KMS-11 (cell line): ENCODE data around the gene ZFYVE9.

Experiments used
- H2AFZ ChIP-seq: fragments of 200-600 bp; sonication (generic); 2 replicates; pipeline ENCODE4 v1.6.1; 2016; ENCODE audit warnings: antibody characterized with exemption, mixed run types, low read depth
- H3K27ac ChIP-seq: fragments of 200-600 bp; sonication (generic); 2 replicates; pipeline ENCODE4 v1.6.1; 2016; ENCODE audit warnings: mild to moderate bottlenecking, mixed run types
- H3K27me3 ChIP-seq: fragments of 200-600 bp; sonication (generic); 2 replicates; pipeline ENCODE4 v1.6.1; 2017; ENCODE audit warnings: mild to moderate bottlenecking, low read depth, mixed run types, moderate library complexity; ENCODE audit not compliant: insufficient read depth
- H3K36me3 ChIP-seq: fragments of 200-600 bp; sonication (generic); 2 replicates; pipeline ENCODE4 v1.6.1; 2017; ENCODE audit warnings: mild to moderate bottlenecking, mixed run types; ENCODE audit not compliant: insufficient read depth
- H3K4me1 ChIP-seq: fragments of 200-600 bp; sonication (generic); 2 replicates; pipeline ENCODE4 v1.6.1; 2016; ENCODE audit warnings: mild to moderate bottlenecking, low read depth, mixed run types; ENCODE audit not compliant: poor library complexity, severe bottlenecking
- H3K4me2 ChIP-seq: fragments of 200-600 bp; sonication (generic); 2 replicates; pipeline ENCODE4 v1.7.0; 2016; ENCODE audit warnings: mild to moderate bottlenecking, mixed run types
- H3K4me3 ChIP-seq: fragments of 200-600 bp; sonication (generic); IDR thresholded peaks from 2 replicates; pipeline ENCODE4 v1.6.1; 2017; ENCODE audit warnings: low read depth, low read length, mixed read lengths; ENCODE audit not compliant: insufficient read depth
- H3K79me2 ChIP-seq: fragments of 200-600 bp; sonication (generic); 2 replicates; pipeline ENCODE4 v1.6.1; 2016; ENCODE audit warnings: low read depth, mixed run types; ENCODE audit not compliant: insufficient read depth
- H3K9ac ChIP-seq: fragments of 200-600 bp; sonication (generic); 2 replicates; pipeline ENCODE4 v1.6.1; 2016; ENCODE audit warnings: mild to moderate bottlenecking, mixed run types
- H4K20me1 ChIP-seq: fragments of 200-600 bp; sonication (generic); 2 replicates; pipeline ENCODE4 v1.6.1; 2016; ENCODE audit warnings: mild to moderate bottlenecking, mixed run types; ENCODE audit not compliant: insufficient read depth
- TF ChIP-seq, protein P1 (sequence below): fragments of 200-600 bp; sonication (generic); conservative IDR thresholded peaks from 2 replicates; pipeline ENCODE4 v1.6.1; 2017; ENCODE audit warnings: low read depth, mild to moderate bottlenecking, antibody characterized with exemption, low read length, moderate library complexity, mixed read lengths

Gene ZFYVE9

DNA sequence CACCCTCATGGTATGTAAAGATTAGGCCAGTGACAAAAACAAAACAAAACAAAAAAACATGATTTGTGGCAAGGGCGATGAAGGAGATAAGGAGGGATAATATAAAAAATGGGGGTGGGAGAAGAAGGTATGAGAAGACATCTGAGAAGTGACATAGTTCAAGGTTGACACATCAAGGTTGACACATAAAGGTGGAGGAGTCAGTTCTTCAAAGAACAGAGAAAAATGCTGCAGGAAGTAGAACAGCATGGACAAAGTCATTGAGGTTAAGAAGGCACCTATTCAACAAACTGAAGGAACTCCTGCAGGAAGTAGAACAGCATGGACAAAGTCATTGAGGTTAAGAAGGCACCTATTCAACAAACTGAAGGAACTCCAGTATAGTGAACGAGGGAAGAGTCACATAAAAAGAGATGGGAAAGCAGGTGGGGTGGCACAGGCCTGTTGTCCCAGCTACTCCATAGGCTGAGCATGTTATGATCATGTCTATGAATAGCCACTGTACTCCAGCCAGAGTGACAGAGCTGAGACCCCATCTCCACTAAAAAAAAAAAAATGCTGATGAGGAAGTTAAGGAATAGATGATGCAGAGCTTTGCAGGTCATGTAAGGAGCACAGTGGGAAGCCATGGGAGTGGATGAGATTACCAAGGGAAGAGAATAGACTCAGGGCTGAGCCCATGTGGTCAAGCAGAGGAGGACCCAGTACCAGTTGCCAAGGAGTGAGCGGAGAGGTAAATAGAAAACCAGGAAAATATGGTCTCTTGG lies 101.5 kb downstream of the ZFYVE9 start:
- Histone ChIP-seq H3K27ac (no peak overlapping the region), H4K20me1 (no peaks in the 10 kb centered on the region)

DNA sequence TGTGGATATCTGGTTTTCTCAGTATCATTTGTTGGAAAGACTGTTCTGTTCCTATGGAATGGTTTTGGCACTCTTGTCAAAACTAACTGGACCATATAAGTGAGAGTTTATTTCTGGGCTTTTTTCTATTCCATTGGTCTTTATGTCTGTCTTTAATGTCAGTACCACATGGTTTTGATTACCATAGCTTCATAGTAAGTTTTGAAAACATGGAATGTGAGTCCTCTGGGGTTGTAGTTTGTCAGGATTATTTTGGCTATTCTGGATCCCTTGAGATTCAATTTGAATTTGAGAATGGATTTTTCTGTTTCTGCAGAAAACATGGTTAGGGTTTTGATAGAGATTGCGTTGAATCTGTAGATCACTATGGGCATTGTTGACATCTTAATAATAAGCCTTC lies 107.9 kb downstream of the ZFYVE9 start:
- H3K79me2 ChIP-seq, result no peaks in the 10 kb centered on the region

More for the DNA sequence above, 101.5 kb downstream of the ZFYVE9 start:
- Histone ChIP-seq H3K27me3 (no peaks in the 10 kb centered on the region), H3K4me3 (no peak overlapping the region), H2AFZ (no peak overlapping the region), H3K36me3 (no peaks in the 10 kb centered on the region), H3K9ac (no peak overlapping the region), H3K79me2 (no peaks in the 10 kb centered on the region), H3K4me1 (peaks cover 14% of the 10 kb centered on the region), H3K4me2 (no peak overlapping the region)
- TF ChIP-seq, protein P1, sequence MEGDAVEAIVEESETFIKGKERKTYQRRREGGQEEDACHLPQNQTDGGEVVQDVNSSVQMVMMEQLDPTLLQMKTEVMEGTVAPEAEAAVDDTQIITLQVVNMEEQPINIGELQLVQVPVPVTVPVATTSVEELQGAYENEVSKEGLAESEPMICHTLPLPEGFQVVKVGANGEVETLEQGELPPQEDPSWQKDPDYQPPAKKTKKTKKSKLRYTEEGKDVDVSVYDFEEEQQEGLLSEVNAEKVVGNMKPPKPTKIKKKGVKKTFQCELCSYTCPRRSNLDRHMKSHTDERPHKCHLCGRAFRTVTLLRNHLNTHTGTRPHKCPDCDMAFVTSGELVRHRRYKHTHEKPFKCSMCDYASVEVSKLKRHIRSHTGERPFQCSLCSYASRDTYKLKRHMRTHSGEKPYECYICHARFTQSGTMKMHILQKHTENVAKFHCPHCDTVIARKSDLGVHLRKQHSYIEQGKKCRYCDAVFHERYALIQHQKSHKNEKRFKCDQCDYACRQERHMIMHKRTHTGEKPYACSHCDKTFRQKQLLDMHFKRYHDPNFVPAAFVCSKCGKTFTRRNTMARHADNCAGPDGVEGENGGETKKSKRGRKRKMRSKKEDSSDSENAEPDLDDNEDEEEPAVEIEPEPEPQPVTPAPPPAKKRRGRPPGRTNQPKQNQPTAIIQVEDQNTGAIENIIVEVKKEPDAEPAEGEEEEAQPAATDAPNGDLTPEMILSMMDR, result no peak

DNA sequence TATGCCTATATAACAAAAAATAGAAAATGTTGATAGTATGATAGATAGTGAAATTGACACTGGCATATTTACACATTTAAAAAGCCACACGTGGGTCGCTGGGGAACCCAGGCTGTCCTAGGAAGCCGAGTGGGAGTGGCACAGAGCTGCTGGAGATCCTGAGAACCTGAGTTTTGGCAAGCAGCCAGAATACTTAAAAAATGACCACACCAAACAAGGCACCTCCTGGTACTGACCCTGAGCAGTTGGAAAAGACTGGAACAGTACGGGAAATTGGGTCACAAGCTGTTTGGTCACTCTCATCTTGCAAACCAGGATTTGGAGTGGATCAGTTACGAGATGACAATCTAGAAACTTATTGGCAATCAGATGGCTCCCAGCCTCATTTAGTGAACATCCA lies 111.5 kb downstream of the ZFYVE9 start:
- TF ChIP-seq, protein P1, result no peak
- Histone ChIP-seq H2AFZ (no peak overlapping the region), H3K4me1 (no peaks in the 10 kb centered on the region), H3K36me3 (no peaks in the 10 kb centered on the region), H3K4me3 (no peak overlapping the region), H3K27ac (no peak overlapping the region), H3K9ac (no peak overlapping the region), H3K27me3 (no peaks in the 10 kb centered on the region), H3K4me2 (no peak overlapping the region), H3K79me2 (no peaks in the 10 kb centered on the region), H4K20me1 (no peaks in the 10 kb centered on the region)

More for the DNA sequence above, 107.9 kb downstream of the ZFYVE9 start:
- no peak overlapping the region for H3K9ac ChIP-seq
- H3K4me3 ChIP-seq, result no peak overlapping the region
- H4K20me1 ChIP-seq, result no peaks in the 10 kb centered on the region
- H3K27me3 ChIP-seq, result no peaks in the 10 kb centered on the region
- no peaks in the 10 kb centered on the region for H3K4me1 ChIP-seq
- H3K27ac ChIP-seq, result no peak overlapping the region
- no peak overlapping the region for H2AFZ ChIP-seq
- no peak overlapping the region for H3K4me2 ChIP-seq
- TF ChIP-seq, protein P1, result no peak
- H3K36me3 ChIP-seq, result no peaks in the 10 kb centered on the region

DNA sequence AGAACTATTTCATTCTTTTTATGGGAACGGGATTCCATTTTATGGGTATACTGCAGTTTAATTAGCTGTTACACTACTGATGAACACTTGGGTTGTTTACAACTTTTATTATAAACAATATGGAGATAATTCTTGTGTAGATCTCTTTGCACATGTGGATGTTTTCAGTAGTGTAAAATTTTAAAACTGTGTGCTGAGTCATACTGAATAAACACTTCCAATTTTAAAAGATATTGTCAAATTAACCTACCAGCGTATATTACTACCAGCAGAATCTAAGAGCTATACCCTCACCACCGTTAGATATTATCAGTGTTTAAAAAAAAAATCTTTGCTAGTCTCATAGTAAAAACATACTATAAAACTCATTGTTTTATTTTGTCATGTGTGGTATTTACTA lies 118.0 kb downstream of the ZFYVE9 start:
- Histone ChIP-seq H3K27ac (no peak overlapping the region), H3K4me1 (no peaks in the 10 kb centered on the region), H4K20me1 (no peaks in the 10 kb centered on the region), H3K27me3 (no peaks in the 10 kb centered on the region), H2AFZ (no peak overlapping the region), H3K9ac (no peak overlapping the region), H3K36me3 (no peaks in the 10 kb centered on the region), H3K4me2 (no peak overlapping the region), H3K4me3 (no peak overlapping the region), H3K79me2 (no peaks in the 10 kb centered on the region)
- TF ChIP-seq, protein P1, result no peak
